H9 (cell line): Measurements from ENCODE around the gene MED22. TPM values are rescaled to one million over a fixed set of nuclear protein-coding genes. Genes with fewer than 3 reads are reported as not detected.

Source experiments
- DNase-seq: peaks from one replicate; pipeline ENCODE4 v3.0.0-alpha.2; 2017
- H2AFZ ChIP-seq: one replicate; pipeline ENCODE4 v1.6.1; 2013; ENCODE audit warnings: mild to moderate bottlenecking, low read length, control low read depth, moderate library complexity
- H2AK5ac ChIP-seq: 2 replicates; pipeline ENCODE4 v1.6.1; 2013; ENCODE audit warnings: low read length, control low read depth, mixed read lengths; ENCODE audit not compliant: insufficient read length
- H2BK120ac ChIP-seq: one replicate; pipeline ENCODE4 v1.6.1; 2013; ENCODE audit warnings: low read depth, mild to moderate bottlenecking, low read length, control low read depth, inconsistent platforms; ENCODE audit not compliant: poor library complexity, severe bottlenecking
- H2BK12ac ChIP-seq: 2 replicates; pipeline ENCODE4 v1.6.1; 2013; ENCODE audit warnings: low read length, control low read depth, mixed read lengths, low read depth; ENCODE audit not compliant: insufficient read length
- H2BK15ac ChIP-seq: 2 replicates; pipeline ENCODE4 v1.6.1; 2013; ENCODE audit warnings: low read depth, low read length, control low read depth
- H2BK20ac ChIP-seq: one replicate; pipeline ENCODE4 v1.6.1; 2013; ENCODE audit warnings: low read depth, mild to moderate bottlenecking, low read length, control low read depth, inconsistent platforms; ENCODE audit not compliant: poor library complexity, severe bottlenecking
- H2BK5ac ChIP-seq: 2 replicates; pipeline ENCODE4 v1.6.1; 2013; ENCODE audit warnings: low read length, control low read depth, mixed read lengths; ENCODE audit not compliant: insufficient read length
- H3K14ac ChIP-seq: 2 replicates; pipeline ENCODE4 v1.6.1; 2013; ENCODE audit warnings: low read length, control low read depth; ENCODE audit not compliant: insufficient read depth
- H3K18ac ChIP-seq: 2 replicates; pipeline ENCODE4 v1.6.1; 2013; ENCODE audit warnings: low read depth, mild to moderate bottlenecking, mixed read lengths, low read length, control low read depth; ENCODE audit not compliant: insufficient read length
- H3K23ac ChIP-seq: 2 replicates; pipeline ENCODE4 v1.6.1; 2013; ENCODE audit warnings: low read length, control low read depth, mixed read lengths, low read depth; ENCODE audit not compliant: insufficient read length
- H3K23me2 ChIP-seq: 2 replicates; pipeline ENCODE4 v1.6.1; 2013; ENCODE audit warnings: low read depth, mild to moderate bottlenecking, mixed read lengths, low read length, control low read depth; ENCODE audit not compliant: insufficient read length, poor library complexity, severe bottlenecking
- H3K27ac ChIP-seq: 2 replicates; pipeline ENCODE4 v1.5.1; 2013; ENCODE audit warnings: low read length, control low read depth, mixed read lengths, low read depth; ENCODE audit not compliant: insufficient read length
- H3K27me3 ChIP-seq: 2 replicates; pipeline ENCODE4 v1.6.1; 2013; ENCODE audit warnings: low read length, control low read depth, inconsistent platforms; ENCODE audit not compliant: insufficient read depth
- H3K4ac ChIP-seq: 2 replicates; pipeline ENCODE4 v1.6.1; 2013; ENCODE audit warnings: low read depth, mild to moderate bottlenecking, control low read depth, inconsistent platforms, low read length, moderate library complexity
- H3K4me1 ChIP-seq: 2 replicates; pipeline ENCODE4 v1.6.1; 2013; ENCODE audit warnings: low read length, control low read depth, inconsistent platforms; ENCODE audit not compliant: insufficient read depth
- H3K4me2 ChIP-seq: 2 replicates; pipeline ENCODE4 v1.6.1; 2013; ENCODE audit warnings: low read length, control low read depth, mixed read lengths; ENCODE audit not compliant: insufficient read length, insufficient read depth
- H3K56ac ChIP-seq: 2 replicates; pipeline ENCODE4 v1.6.1; 2013; ENCODE audit warnings: low read depth, mild to moderate bottlenecking, mixed read lengths, low read length, control low read depth; ENCODE audit not compliant: insufficient read length
- H3K79me1 ChIP-seq: 2 replicates; pipeline ENCODE4 v1.6.1; 2013; ENCODE audit warnings: low read depth, mild to moderate bottlenecking, moderate library complexity, low read length, control low read depth, inconsistent platforms; ENCODE audit not compliant: insufficient read depth, poor library complexity, severe bottlenecking
- H3K79me2 ChIP-seq: 2 replicates; pipeline ENCODE4 v1.6.1; 2013; ENCODE audit warnings: low read length, control low read depth, inconsistent platforms; ENCODE audit not compliant: insufficient read depth
- H3K9ac ChIP-seq: 2 replicates; pipeline ENCODE4 v1.6.1; 2013; ENCODE audit warnings: low read length, control low read depth, mixed read lengths; ENCODE audit not compliant: insufficient read length; ENCODE audit errors: extremely low read depth
- H3K9me3 ChIP-seq: one replicate; pipeline ENCODE4 v1.6.1; 2013; ENCODE audit warnings: low read depth, low read length, inconsistent platforms; ENCODE audit not compliant: control insufficient read depth
- H3T11ph ChIP-seq: one replicate; pipeline ENCODE4 v1.6.1; 2013; ENCODE audit warnings: mild to moderate bottlenecking, low read length, control low read depth, inconsistent platforms
- H4K20me1 ChIP-seq: one replicate; pipeline ENCODE4 v1.6.1; 2013; ENCODE audit not compliant: control insufficient read depth, insufficient read length, insufficient read depth
- H4K5ac ChIP-seq: 2 replicates; pipeline ENCODE4 v1.6.1; 2013; ENCODE audit warnings: low read depth, mild to moderate bottlenecking, mixed read lengths, low read length, control low read depth; ENCODE audit not compliant: insufficient read length
- H4K8ac ChIP-seq: replicated peaks from 2 replicates; pipeline ENCODE4 v1.6.1; 2013; ENCODE audit warnings: low read length, control low read depth, mixed read lengths, low read depth; ENCODE audit not compliant: insufficient read length
- H4K91ac ChIP-seq: 2 replicates; pipeline ENCODE4 v1.6.1; 2013; ENCODE audit warnings: low read depth, mild to moderate bottlenecking, moderate library complexity, mixed read lengths, low read length, control low read depth; ENCODE audit not compliant: insufficient read length
- H3K27ac Mint-ChIP-seq, 3 experiments: 2 replicates in 2 of 3; 3 replicates in 1 of 3; pipeline ENCODE4 v1.8.0; 2020 to 2021; ENCODE audit warnings: mixed read lengths in 3 of 3, mild to moderate bottlenecking in 1 of 3, moderate library complexity in 1 of 3
- H3K27me3 Mint-ChIP-seq: 2 replicates; pipeline ENCODE4 v1.8.0; 2021; ENCODE audit warnings: low read depth, mild to moderate bottlenecking, moderate library complexity, mixed read lengths
- H3K36me3 Mint-ChIP-seq, 3 experiments: 2 replicates in 2 of 3; 3 replicates in 1 of 3; pipeline ENCODE4 v1.8.0; 2020 to 2021; ENCODE audit warnings: low read depth in 3 of 3, mixed read lengths in 3 of 3; ENCODE audit not compliant: insufficient read depth in 1 of 3
- H3K4me1 Mint-ChIP-seq, 2 experiments: 2 replicates each; pipeline ENCODE4 v1.8.0; 2020; ENCODE audit warnings: mixed read lengths in 2 of 2
- H3K4me3 Mint-ChIP-seq, 2 experiments: 2 replicates in 1 of 2; 3 replicates in 1 of 2; pipeline ENCODE4 v1.8.0; 2020 to 2021; ENCODE audit warnings: mild to moderate bottlenecking in 2 of 2, mixed read lengths in 2 of 2, moderate library complexity in 1 of 2
- H3K9me3 Mint-ChIP-seq, 2 experiments: 2 replicates in 1 of 2; 3 replicates in 1 of 2; pipeline ENCODE4 v1.8.0; 2020; ENCODE audit warnings: mild to moderate bottlenecking in 2 of 2, mixed read lengths in 2 of 2, moderate library complexity in 1 of 2
- WGBS: extraction: QIAGEN DNeasy Blood & Tissue Kit; methylation state at CpG from one replicate; pipeline ENCODE4 v1.1.7; 2013; ENCODE audit warnings: missing lambda C conversion rate, low lambda C conversion rate, mixed read lengths; ENCODE audit not compliant: insufficient read length; ENCODE audit errors: extremely low coverage; 5-methylcytosine and 5-hydroxymethylcytosine counted together
- total RNA-seq: library from RNA; stranded (reverse); gene quantifications from 2 replicates; pipeline ENCODE4 v1.2.1, GENCODE V29; 2021
- TF ChIP-seq, protein P1 (sequence below): fragments of 200-600 bp; sonication (generic); conservative IDR thresholded peaks from 3 replicates; pipeline ENCODE4 v1.8.0; 2021; ENCODE audit warnings: antibody characterized with exemption, mild to moderate bottlenecking

The MED22 gene
- total RNA-seq, 1 experiment from 2014 or later = 60.1 TPM

DNA sequence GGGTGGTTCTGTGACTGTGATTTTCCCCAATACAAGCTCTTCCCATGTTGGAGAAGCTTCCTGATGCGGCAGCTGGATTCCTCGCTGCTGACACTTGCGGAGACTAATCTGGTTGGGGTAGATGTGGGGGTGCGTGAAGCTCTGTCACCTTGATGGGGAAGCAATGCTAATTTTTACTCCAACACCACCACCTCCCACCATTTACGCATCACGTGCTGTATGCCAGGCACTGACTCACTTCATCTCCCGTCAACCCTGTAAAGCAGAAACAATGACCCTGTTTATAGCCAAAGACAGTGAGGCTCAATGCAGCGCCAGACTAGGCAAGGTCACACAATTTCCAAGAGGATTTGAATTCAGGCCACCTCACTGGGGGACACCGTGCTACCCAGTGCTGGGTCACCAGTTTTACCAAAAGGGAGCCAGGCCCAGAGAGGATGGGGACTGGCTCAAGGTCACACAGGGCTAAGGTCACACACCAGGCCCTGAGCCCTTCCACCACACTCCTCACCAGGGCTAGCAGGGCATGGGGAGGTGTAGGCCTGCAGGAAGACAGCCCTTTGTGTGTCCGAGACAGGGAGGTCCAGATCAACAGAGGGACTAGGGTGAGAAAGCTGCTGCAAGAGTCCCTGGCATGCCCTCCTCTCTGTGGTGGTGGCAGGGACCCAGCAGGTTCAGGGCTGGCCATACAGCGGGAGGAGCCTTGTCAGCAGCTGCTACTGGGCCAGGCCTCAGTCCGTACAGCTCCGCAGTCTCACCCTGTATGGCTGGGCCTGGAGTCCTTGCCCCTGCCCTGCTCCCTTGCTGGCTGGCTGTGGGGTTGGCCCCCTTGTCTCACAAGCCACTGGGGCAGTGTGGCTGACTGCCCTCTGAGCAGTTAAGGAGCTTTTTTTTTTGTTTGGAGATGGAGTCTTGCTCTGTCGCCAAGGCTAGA is 31.5 kb upstream of the MED22 start:
- H3K27ac ChIP-seq = no peak overlapping the region
- Mint-ChIP-seq H3K27ac (no peak overlapping the region), H3K4me1 (peaks cover 6 to 8% of the 10 kb centered on the region in 2 experiments), H3K36me3 (peaks cover 6% of the 10 kb centered on the region in 3 experiments; a peak in 5 of 7 replicates), H3K9me3 (peaks cover 3 to 4% of the 10 kb centered on the region in 2 experiments; a peak in 3 of 5 replicates), H3K27me3 (peaks cover 30% of the 10 kb centered on the region), H3K4me3 (no peak overlapping the region; a peak in 1 of 5 replicates)
- H3T11ph ChIP-seq = no peak overlapping the region
- H4K5ac ChIP-seq = no peak overlapping the region
- TF ChIP-seq, protein P1, sequence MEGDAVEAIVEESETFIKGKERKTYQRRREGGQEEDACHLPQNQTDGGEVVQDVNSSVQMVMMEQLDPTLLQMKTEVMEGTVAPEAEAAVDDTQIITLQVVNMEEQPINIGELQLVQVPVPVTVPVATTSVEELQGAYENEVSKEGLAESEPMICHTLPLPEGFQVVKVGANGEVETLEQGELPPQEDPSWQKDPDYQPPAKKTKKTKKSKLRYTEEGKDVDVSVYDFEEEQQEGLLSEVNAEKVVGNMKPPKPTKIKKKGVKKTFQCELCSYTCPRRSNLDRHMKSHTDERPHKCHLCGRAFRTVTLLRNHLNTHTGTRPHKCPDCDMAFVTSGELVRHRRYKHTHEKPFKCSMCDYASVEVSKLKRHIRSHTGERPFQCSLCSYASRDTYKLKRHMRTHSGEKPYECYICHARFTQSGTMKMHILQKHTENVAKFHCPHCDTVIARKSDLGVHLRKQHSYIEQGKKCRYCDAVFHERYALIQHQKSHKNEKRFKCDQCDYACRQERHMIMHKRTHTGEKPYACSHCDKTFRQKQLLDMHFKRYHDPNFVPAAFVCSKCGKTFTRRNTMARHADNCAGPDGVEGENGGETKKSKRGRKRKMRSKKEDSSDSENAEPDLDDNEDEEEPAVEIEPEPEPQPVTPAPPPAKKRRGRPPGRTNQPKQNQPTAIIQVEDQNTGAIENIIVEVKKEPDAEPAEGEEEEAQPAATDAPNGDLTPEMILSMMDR = no peak
- no peak overlapping the region for H2BK20ac ChIP-seq
- no peak for DNase-seq
- H3K18ac ChIP-seq = no peak overlapping the region
- no peak overlapping the region; the same call in 1 of the 2 replicates for H3K14ac ChIP-seq
- no peak overlapping the region for H2AFZ ChIP-seq
- H2AK5ac ChIP-seq = no peak overlapping the region
- no peak overlapping the region for H3K56ac ChIP-seq
- no peak overlapping the region for H4K91ac ChIP-seq
- H3K9me3 ChIP-seq = no peaks in the 10 kb centered on the region
- no peaks in the 10 kb centered on the region for H3K79me1 ChIP-seq
- no peak overlapping the region for H3K4ac ChIP-seq
- no peak overlapping the region for H2BK120ac ChIP-seq
- H2BK5ac ChIP-seq = no peak overlapping the region
- no peak overlapping the region for H4K8ac ChIP-seq
- no peak overlapping the region for H2BK12ac ChIP-seq
- H3K23ac ChIP-seq = no peak overlapping the region
- H3K4me1 ChIP-seq = no peaks in the 10 kb centered on the region
- H2BK15ac ChIP-seq = no peak overlapping the region
- WGBS = no CpG with 5 or more reads among the region's 14 CpGs
- H3K9ac ChIP-seq = no peak overlapping the region
- no peaks in the 10 kb centered on the region for H3K27me3 ChIP-seq
- peaks cover 8% of the 10 kb centered on the region; the same call in 1 of the 2 replicates for H3K79me2 ChIP-seq
- peaks cover 3% of the 10 kb centered on the region for H4K20me1 ChIP-seq
- H3K4me2 ChIP-seq = no peak overlapping the region
- H3K23me2 ChIP-seq = peaks cover 6% of the 10 kb centered on the region
